Mucosa of descending colon (tissue), 3 donors: Measurements from ENCODE around the gene GTF3C5. TPM values are rescaled to one million over a fixed set of nuclear protein-coding genes. Genes with fewer than 3 reads are reported as not detected.

Experiments
- ATAC-seq: fragments of 200-7000 bp; cut with Tn5 transposase; one replicate; pipeline ENCODE4 v1.9.1; 2020; ENCODE audit warnings: mild to moderate bottlenecking, moderate library complexity
- DNase-seq, 3 donors: peaks; one replicate each; pipeline ENCODE4 v3.0.0-alpha.2; 2020
- H3K36me3 ChIP-seq: fragments of 200-600 bp; one replicate; pipeline ENCODE4 v1.8.0; 2021; ENCODE audit warnings: low read depth, mild to moderate bottlenecking
- H3K4me1 ChIP-seq: fragments of 200-600 bp; one replicate; pipeline ENCODE4 v1.8.0; 2021; ENCODE audit warnings: low read depth, mild to moderate bottlenecking
- H3K4me3 ChIP-seq: fragments of 200-600 bp; one replicate; pipeline ENCODE4 v1.8.0; 2021; ENCODE audit warnings: mild to moderate bottlenecking
- H3K9me3 ChIP-seq: fragments of 200-600 bp; one replicate; pipeline ENCODE4 v1.8.0; 2021; ENCODE audit warnings: mild to moderate bottlenecking
- CTCF ChIP-seq: fragments of 200-600 bp; IDR thresholded peaks from one replicate; pipeline ENCODE4 v1.8.0; 2022; ENCODE audit warnings: antibody characterized with exemption, mild to moderate bottlenecking
- intact Hi-C, 2 donors: fragments of 100-400 bp; cut with DNase I in 1 of 2; cut with micrococcal nuclease in 1 of 2; formaldehyde crosslinking; loops; one replicate each; pipeline versions ENCODE4 v1.11.0 to v1.11.1; 2022; cut with DNase I, micrococcal nuclease
- total RNA-seq, 3 donors: library from RNA; stranded (reverse); fragmentation: NEBNext Ultra II Directional in 2 of 3; extraction: Animal tissue kit (Norgen Biotek cat#: 25700) in 2 of 3; gene quantifications; one replicate each; pipeline versions ENCODE4 v1.2.1 to v1.2.4, GENCODE V29; 2021 to 2023
- donor health status: DM: no; HTN: no; CAD: no; lungs with moderate emphysema.
- donor health status: DM: no; HTN: no; CAD: no.
- donor health status: DM: no; HTN: yes; CAD: no.

Gene GTF3C5
- total RNA-seq, 3 donors from 2014 or later = 45.8 to 53.6 (median 52.2) TPM

GRCh38 chr9:133004999-133005760 is 25.6 kb upstream of the GTF3C5 start:
- TF ChIP-seq CTCF = no peak
- Histone ChIP-seq H3K4me3 (no peak overlapping the region), H3K4me1 (peaks cover 15% of the 10 kb centered on the region), H3K36me3 (no peaks in the 10 kb centered on the region), H3K9me3 (no peaks in the 10 kb centered on the region)
- ATAC-seq = no peak
- DNase-seq = peak in 1 of 3 donors; percentile 22
- intact Hi-C loops = no loop called here

- ATAC-seq = no peak
- H3K36me3 ChIP-seq = no peaks in the 10 kb centered on the region
- DNase-seq = no peak
- peaks cover 15% of the 10 kb centered on the region for H3K4me1 ChIP-seq
- H3K9me3 ChIP-seq = no peaks in the 10 kb centered on the region
- TF ChIP-seq CTCF = no peak
- no peak overlapping the region for H3K4me3 ChIP-seq
- intact Hi-C loops = no loop called here
These were observed 24.8 kb upstream of the GTF3C5 start for GRCh38 chr9:133005957-133006356.

- peak in 2 of 3 donors; percentile 3 to 6 for DNase-seq
- ATAC-seq = no peak
- Histone ChIP-seq H3K36me3 (no peaks in the 10 kb centered on the region), H3K4me1 (peaks cover 15% of the 10 kb centered on the region), H3K4me3 (no peak overlapping the region), H3K9me3 (no peaks in the 10 kb centered on the region)
- intact Hi-C loops = no loop called here
- TF ChIP-seq CTCF = no peak
These were observed 24.0 kb upstream of the GTF3C5 start for GRCh38 chr9:133006731-133007352.

- Histone ChIP-seq H3K9me3 (no peaks in the 10 kb centered on the region), H3K36me3 (no peaks in the 10 kb centered on the region), H3K4me1 (peaks cover 15% of the 10 kb centered on the region), H3K4me3 (no peak overlapping the region)
- DNase-seq = peak in 2 of 3 donors; percentile 32 to 44
- peak; percentile 2 for ATAC-seq
- no peak for TF ChIP-seq CTCF
- intact Hi-C loops = no loop called here
These were observed 22.4 kb upstream of the GTF3C5 start for GRCh38 chr9:133008406-133008805.

- no peak for TF ChIP-seq CTCF
- intact Hi-C loops = no loop called here
- no peak overlapping the region for H3K4me3 ChIP-seq
- ATAC-seq (peak; percentile 89), DNase-seq (peak in 1 of 3 donors; percentile 49)
- no peaks in the 10 kb centered on the region for H3K36me3 ChIP-seq
- H3K9me3 ChIP-seq = no peaks in the 10 kb centered on the region
- peaks cover 15% of the 10 kb centered on the region for H3K4me1 ChIP-seq
These were observed 22.0 kb upstream of the GTF3C5 start for GRCh38 chr9:133008824-133009223.
